Effector memory CD4-positive, alpha-beta T cell (primary cell): ENCODE results near the gene TNF.

ENCODE experiments used
- DNase-seq, 3 donors: peaks; one replicate each; pipeline ENCODE4 v3.0.0-alpha.2; 2020
- H3K27ac ChIP-seq: 2 replicates; pipeline ENCODE4 v1.7.0; 2013; ENCODE audit warnings: mild to moderate bottlenecking, low read length, moderate library complexity; ENCODE audit not compliant: insufficient read depth, poor library complexity, severe bottlenecking
- H3K27me3 ChIP-seq: replicated peaks from 2 replicates; pipeline ENCODE4 v1.7.0; 2013; ENCODE audit warnings: mild to moderate bottlenecking, low read length; ENCODE audit not compliant: insufficient read depth, control insufficient read depth, poor library complexity, severe bottlenecking
- H3K36me3 ChIP-seq: 2 replicates; pipeline ENCODE4 v1.7.0; 2013; ENCODE audit warnings: mild to moderate bottlenecking, low read length, moderate library complexity; ENCODE audit not compliant: control insufficient read depth, insufficient read depth
- H3K4me1 ChIP-seq: 2 replicates; pipeline ENCODE4 v1.7.0; 2013; ENCODE audit warnings: low read length, mild to moderate bottlenecking; ENCODE audit not compliant: control insufficient read depth, insufficient read depth, poor library complexity, severe bottlenecking
- H3K4me3 ChIP-seq: 2 replicates; pipeline ENCODE4 v1.7.0; 2013; ENCODE audit warnings: low read length, low read depth, mild to moderate bottlenecking; ENCODE audit not compliant: insufficient read depth, poor library complexity, severe bottlenecking
- H3K9me3 ChIP-seq: 2 replicates; pipeline ENCODE4 v1.7.0; 2013; ENCODE audit warnings: mild to moderate bottlenecking, low read length, moderate library complexity; ENCODE audit not compliant: control insufficient read depth

Gene TNF

DNA sequence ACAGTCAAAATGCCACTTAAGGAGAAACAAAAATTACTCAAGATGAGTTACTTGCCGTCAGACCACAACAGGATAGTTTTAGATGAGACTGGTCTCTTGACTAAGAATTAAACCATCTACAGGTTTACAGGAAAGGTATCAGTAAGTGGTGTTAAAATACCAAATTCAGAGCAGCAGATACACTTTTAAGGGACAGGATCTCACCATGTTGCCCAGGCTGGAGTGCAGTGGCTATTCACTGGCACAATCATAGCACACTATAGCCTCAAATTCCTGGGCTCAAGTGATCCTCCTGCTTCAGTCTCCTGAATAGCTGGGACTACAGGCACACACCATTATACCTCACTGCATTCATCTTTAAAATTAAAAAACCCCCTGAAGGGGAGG is 41.9 kb upstream of the TNF start:
- no peaks in the 10 kb centered on the region for H3K9me3 ChIP-seq
- no peaks in the 10 kb centered on the region for H3K27me3 ChIP-seq
- no peaks in the 10 kb centered on the region for H3K4me1 ChIP-seq
- peaks cover 87% of the 10 kb centered on the region for H3K36me3 ChIP-seq
- H3K4me3 ChIP-seq: no peak overlapping the region
- H3K27ac ChIP-seq: no peak overlapping the region
- DNase-seq: no peak

DNA sequence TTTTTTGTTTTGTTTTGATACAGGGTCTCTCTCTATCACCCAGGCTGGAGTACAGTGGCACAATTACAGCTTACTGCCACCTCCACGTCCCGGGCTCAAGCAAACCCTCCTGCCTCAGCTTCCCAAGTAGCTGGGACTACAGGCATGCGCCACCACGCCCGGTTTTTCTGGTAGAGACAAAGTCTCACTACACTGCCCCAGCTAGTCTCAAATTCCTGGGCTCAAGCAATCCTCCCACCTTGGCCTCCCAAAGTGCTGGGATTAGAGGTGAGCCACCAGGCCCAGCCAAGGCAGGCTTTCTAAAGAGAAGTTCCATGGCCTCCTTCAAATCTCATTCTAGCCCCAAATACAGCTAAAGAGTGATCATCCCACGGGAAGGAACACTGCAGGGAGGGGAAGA is 41.4 kb upstream of the TNF start:
- H3K27ac ChIP-seq: peak overlapping the region; percentile 14
- no peaks in the 10 kb centered on the region for H3K9me3 ChIP-seq
- peaks cover 1% of the 10 kb centered on the region for H3K4me1 ChIP-seq
- peaks cover 93% of the 10 kb centered on the region for H3K36me3 ChIP-seq
- DNase-seq: no peak
- no peak overlapping the region for H3K4me3 ChIP-seq
- no peaks in the 10 kb centered on the region for H3K27me3 ChIP-seq

- Histone ChIP-seq H3K27ac (no peak overlapping the region), H3K27me3 (no peaks in the 10 kb centered on the region), H3K4me1 (peaks cover 7% of the 10 kb centered on the region), H3K9me3 (no peaks in the 10 kb centered on the region), H3K4me3 (no peak overlapping the region), H3K36me3 (peaks cover 97% of the 10 kb centered on the region)
- no peak for DNase-seq
These were observed 40.8 kb upstream of the TNF start for GRCh38 chr6:31534521-31535040.

- H3K36me3 ChIP-seq: peaks cover 92% of the 10 kb centered on the region
- no peak overlapping the region for H3K4me3 ChIP-seq
- H3K27me3 ChIP-seq: no peaks in the 10 kb centered on the region
- no peak overlapping the region for H3K27ac ChIP-seq
- peaks cover 18% of the 10 kb centered on the region for H3K4me1 ChIP-seq
- no peaks in the 10 kb centered on the region for H3K9me3 ChIP-seq
- DNase-seq: no peak
These were observed 39.6 kb upstream of the TNF start for GRCh38 chr6:31535538-31536324.

DNA sequence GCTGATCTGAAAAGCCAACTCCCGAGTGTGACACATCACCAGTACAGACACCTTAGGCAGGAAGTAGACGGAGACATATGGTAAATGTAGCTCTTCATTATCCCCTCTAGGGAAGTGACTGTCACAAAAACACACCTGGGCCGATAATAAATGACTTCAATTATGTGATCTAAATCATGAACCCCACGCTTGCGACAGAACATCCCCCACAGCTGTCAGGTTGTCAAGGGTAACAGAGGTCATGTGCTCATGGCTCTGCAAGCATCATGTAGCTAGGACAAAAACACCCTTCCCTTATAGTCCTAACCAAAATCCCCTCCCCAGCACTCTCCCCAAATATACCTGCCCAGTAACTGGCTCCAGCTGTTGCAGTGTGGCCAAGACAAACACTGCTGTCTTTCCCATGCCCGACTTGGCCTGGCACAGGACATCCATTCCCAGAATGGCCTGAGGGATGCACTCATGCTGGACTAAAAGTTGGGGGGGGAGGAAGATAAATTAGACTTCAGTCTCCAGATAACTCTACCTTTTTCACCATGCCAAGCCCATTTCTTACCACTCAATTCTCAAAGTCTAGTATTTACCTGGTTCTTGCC is 36.5 kb upstream of the TNF start:
- peaks cover 60% of the 10 kb centered on the region for H3K36me3 ChIP-seq
- peak overlapping the region; percentile 93 for H3K27ac ChIP-seq

DNA sequence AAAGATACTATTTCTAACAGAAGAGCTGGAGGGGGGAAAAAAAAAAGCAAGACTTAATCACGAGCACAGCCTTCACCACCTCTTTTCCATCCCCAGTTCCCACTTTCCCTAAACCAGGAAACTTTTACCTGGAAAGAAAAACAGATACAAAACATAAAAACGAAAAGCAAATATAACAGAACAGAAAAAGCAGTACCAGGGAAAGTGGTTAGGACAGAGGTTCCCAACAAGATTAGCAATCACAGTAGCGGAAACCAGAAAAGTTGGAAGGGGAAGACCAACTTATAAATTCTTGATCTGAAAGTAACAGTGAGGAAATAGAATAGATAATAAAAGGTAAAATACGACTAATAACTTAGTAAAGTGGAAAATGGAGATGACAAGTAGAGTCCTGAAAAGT is 34.7 kb upstream of the TNF start:
- peaks cover 43% of the 10 kb centered on the region for H3K36me3 ChIP-seq
- DNase-seq: no peak
- H3K27ac ChIP-seq: peak overlapping the region; percentile 93
- peak overlapping the region; percentile 61 for H3K4me3 ChIP-seq
- H3K4me1 ChIP-seq: peaks cover 23% of the 10 kb centered on the region
- no peaks in the 10 kb centered on the region for H3K9me3 ChIP-seq
- no peaks in the 10 kb centered on the region for H3K27me3 ChIP-seq

More for the DNA sequence above, 36.5 kb upstream of the TNF start:
- Histone ChIP-seq H3K4me3 (no peak overlapping the region), H3K27me3 (no peaks in the 10 kb centered on the region), H3K9me3 (no peaks in the 10 kb centered on the region), H3K4me1 (peaks cover 23% of the 10 kb centered on the region)
- DNase-seq: no peak

DNA sequence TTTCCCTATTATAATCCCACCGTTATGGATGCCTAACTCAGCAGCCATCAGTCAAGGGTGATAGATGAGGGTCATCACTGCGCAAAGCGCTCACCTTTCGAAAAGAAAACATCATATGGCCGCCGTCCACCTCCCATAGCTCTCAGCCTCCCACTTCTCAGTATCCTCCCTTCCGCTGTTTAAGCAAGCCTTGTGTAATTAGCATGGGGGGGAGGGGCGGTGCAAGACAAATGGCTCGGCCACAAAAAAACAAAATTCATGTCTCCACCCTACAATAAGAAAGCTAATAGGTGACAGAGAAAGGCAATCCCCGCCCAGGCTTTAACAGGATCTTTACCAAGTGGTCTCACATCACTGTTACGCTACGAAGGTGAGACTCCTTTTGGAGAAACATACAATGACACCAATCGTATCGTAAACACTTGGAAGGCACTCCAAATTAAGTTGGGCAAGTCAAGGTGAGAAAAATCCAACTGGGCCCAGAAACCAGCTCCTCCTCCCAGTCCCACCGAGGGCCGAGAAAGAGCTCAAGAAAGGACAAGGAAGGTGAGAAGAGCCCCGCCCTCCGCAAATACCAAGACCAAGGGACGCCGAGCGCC is 34.2 kb upstream of the TNF start:
- DNase-seq: peak; percentile 51 to 65 (median 59)
- peaks cover 23% of the 10 kb centered on the region for H3K4me1 ChIP-seq
- H3K27ac ChIP-seq: peak overlapping the region; percentile 93
- H3K36me3 ChIP-seq: peaks cover 37% of the 10 kb centered on the region
- no peaks in the 10 kb centered on the region for H3K9me3 ChIP-seq
- no peaks in the 10 kb centered on the region for H3K27me3 ChIP-seq
- H3K4me3 ChIP-seq: peak overlapping the region; percentile 61

DNA sequence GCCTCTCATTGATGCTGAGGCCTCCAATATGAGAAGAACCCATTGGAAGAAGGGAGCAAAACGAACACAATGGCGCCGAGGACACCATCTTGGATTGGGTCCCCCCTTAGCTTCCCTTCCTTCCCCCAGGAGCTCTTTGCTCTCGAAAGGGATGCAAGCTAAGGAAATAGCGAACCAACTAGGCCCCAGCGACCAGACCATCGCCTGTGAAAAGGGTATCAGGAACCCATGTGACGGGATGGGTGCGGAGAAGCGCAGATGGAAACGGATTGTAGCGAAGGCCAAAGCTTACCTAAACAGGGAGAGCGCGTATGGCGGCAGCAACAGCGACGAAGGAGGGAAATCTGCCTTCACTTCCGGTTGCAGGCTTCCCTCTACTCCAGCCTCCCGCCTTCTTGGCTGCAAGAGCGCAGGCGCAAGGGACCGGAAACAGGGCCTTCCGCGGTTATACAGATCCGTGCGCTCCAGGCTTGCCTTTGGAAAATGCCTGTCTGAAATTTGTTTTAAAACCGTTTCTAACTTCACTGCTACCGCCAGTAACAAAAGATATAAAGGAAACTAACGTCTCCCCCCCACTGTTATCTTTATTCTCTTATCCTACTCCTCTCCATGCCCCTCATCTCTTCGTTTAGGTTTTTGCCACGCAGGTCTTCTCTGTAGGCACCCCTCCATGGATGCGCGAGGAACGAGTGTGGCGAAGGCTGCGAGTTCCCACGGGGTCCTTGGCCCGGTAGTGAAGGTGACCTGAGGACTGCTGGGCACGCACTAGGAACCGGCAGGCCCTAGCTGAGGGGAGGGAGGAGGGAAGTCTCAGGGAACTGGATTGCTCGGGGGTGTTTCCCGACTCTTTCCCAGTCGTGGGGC is 33.5 kb upstream of the TNF start, which contains the start of gene DDX39B:
Gene DDX39B (minus strand): TSS at position 346 of the 864 bp plus-strand sequence. CDS start 1,471 bp downstream, outside the sequence.
- Histone ChIP-seq H3K4me3 (peak within 1 kb of the TSS; percentile 61), H3K36me3 (peaks cover 30% of the 10 kb centered on the region), H3K9me3 (no peaks in the 10 kb centered on the region), H3K4me1 (peaks cover 28% of the 10 kb centered on the region), H3K27me3 (no peaks in the 10 kb centered on the region), H3K27ac (peak within 1 kb of the TSS; percentile 93)
- peak; percentile 87 to 92 (median 89) for DNase-seq

GRCh38 chr6:31543639-31544038 is 31.7 kb upstream of the TNF start:
- H3K9me3 ChIP-seq: no peaks in the 10 kb centered on the region
- DNase-seq: no peak
- no peak overlapping the region for H3K27ac ChIP-seq
- peaks cover 15% of the 10 kb centered on the region for H3K36me3 ChIP-seq
- no peak overlapping the region for H3K4me3 ChIP-seq
- peaks cover 39% of the 10 kb centered on the region for H3K4me1 ChIP-seq
- no peaks in the 10 kb centered on the region for H3K27me3 ChIP-seq
